CD4-positive, alpha-beta T cell (primary cell): Measurements from ENCODE around the gene ANTXR1. TPM values are rescaled to one million over a fixed set of nuclear protein-coding genes. Genes with fewer than 3 reads are reported as not detected.

ENCODE experiments used
- ATAC-seq: fragments of 200-7000 bp; cut with Tn5 transposase; one replicate; pipeline ENCODE4 v1.10.0; 2022; ENCODE audit warnings: mild to moderate bottlenecking; ENCODE audit not compliant: poor library complexity
- CTCF ChIA-PET: fragments of 350-600 bp; sonication (Branson Sonifier 250); formaldehyde crosslinking; loops from one replicate; lab custom pipeline; 2021; ENCODE audit warnings: antibody characterized with exemption, inconsistent platforms; lab: Charles Lee
- POLR2A ChIA-PET: fragments of 350-600 bp; sonication (Branson Sonifier 250); formaldehyde crosslinking; loops from one replicate; lab custom pipeline; 2021; ENCODE audit warnings: antibody characterized with exemption, inconsistent platforms; lab: Charles Lee
- DNase-seq, 14 experiments: peaks; one replicate each; pipeline ENCODE4 v3.0.0-alpha.2; 2013 to 2020; ENCODE audit warnings: mixed read lengths in 2 of 14
- H3K27ac ChIP-seq, 2 donors: one replicate each; pipeline versions ENCODE4 v1.5.1 to v1.7.0; 2013; ENCODE audit warnings: low read length in 2 of 2, low read depth in 1 of 2, mild to moderate bottlenecking in 1 of 2
- H3K27me3 ChIP-seq, 2 experiments: 1 replicate in 1 of 2; 2 replicates in 1 of 2; pipeline versions ENCODE4 v1.6.1 to v1.7.0; 2013; ENCODE audit warnings: low read length in 2 of 2, control low read depth in 1 of 2, mild to moderate bottlenecking in 1 of 2, moderate library complexity in 1 of 2; ENCODE audit not compliant: insufficient read depth in 2 of 2, control insufficient read depth in 1 of 2
- H3K36me3 ChIP-seq: one replicate; pipeline ENCODE4 v1.6.1; 2013; ENCODE audit warnings: low read length, control low read depth; ENCODE audit not compliant: insufficient read depth
- H3K4me1 ChIP-seq: one replicate; pipeline ENCODE4 v1.6.1; 2013; ENCODE audit warnings: low read length, control low read depth; ENCODE audit not compliant: insufficient read depth
- H3K4me3 ChIP-seq: one replicate; pipeline ENCODE4 v1.5.1; 2013; ENCODE audit warnings: mild to moderate bottlenecking, low read length, moderate library complexity
- H3K9me3 ChIP-seq, 2 experiments: 1 replicate in 1 of 2; 2 replicates in 1 of 2; pipeline versions ENCODE4 v1.6.1 to v1.7.0; 2013; ENCODE audit warnings: low read length in 2 of 2, mild to moderate bottlenecking in 2 of 2, control low read depth in 1 of 2, moderate library complexity in 1 of 2; ENCODE audit not compliant: control insufficient read depth in 1 of 2, insufficient read depth in 1 of 2
- H3K27ac Mint-ChIP-seq: one replicate; pipeline ENCODE4 v1.8.0; 2020; ENCODE audit warnings: mixed read lengths
- H3K27me3 Mint-ChIP-seq: one replicate; pipeline ENCODE4 v1.8.0; 2021; ENCODE audit warnings: mixed read lengths
- H3K36me3 Mint-ChIP-seq: one replicate; pipeline ENCODE4 v1.8.0; 2021; ENCODE audit warnings: low read depth, mixed read lengths
- H3K4me1 Mint-ChIP-seq: one replicate; pipeline ENCODE4 v1.8.0; 2021; ENCODE audit warnings: low read depth, mixed read lengths
- H3K4me3 Mint-ChIP-seq: one replicate; pipeline ENCODE4 v1.8.0; 2020; ENCODE audit warnings: mild to moderate bottlenecking, mixed read lengths
- H3K9me3 Mint-ChIP-seq: one replicate; pipeline ENCODE4 v1.8.0; 2020; ENCODE audit warnings: mixed read lengths
- CTCF ChIP-seq: fragments of 200-600 bp; IDR thresholded peaks from one replicate; pipeline ENCODE4 v1.8.0; 2022; ENCODE audit warnings: antibody characterized with exemption, mild to moderate bottlenecking
- intact Hi-C, 2 experiments: fragments of 100-400 bp; cut with DNase I in 1 of 2; cut with micrococcal nuclease in 1 of 2; formaldehyde crosslinking; loops; one replicate each; pipeline versions ENCODE4 v1.15.1 to v1.9.0; 2023 to 2025; cut with DNase I, micrococcal nuclease
- total RNA-seq, 174 experiments: library from RNA in 2 of 174; stranded (reverse) in 2 of 174; gene quantifications; one replicate each; pipeline ENCODE4 v1.2.3 and lab custom pipeline; 2021 to 2026

ANTXR1 gene
- total RNA-seq, 2 experiments from 2014 or later, result not detected

DNA sequence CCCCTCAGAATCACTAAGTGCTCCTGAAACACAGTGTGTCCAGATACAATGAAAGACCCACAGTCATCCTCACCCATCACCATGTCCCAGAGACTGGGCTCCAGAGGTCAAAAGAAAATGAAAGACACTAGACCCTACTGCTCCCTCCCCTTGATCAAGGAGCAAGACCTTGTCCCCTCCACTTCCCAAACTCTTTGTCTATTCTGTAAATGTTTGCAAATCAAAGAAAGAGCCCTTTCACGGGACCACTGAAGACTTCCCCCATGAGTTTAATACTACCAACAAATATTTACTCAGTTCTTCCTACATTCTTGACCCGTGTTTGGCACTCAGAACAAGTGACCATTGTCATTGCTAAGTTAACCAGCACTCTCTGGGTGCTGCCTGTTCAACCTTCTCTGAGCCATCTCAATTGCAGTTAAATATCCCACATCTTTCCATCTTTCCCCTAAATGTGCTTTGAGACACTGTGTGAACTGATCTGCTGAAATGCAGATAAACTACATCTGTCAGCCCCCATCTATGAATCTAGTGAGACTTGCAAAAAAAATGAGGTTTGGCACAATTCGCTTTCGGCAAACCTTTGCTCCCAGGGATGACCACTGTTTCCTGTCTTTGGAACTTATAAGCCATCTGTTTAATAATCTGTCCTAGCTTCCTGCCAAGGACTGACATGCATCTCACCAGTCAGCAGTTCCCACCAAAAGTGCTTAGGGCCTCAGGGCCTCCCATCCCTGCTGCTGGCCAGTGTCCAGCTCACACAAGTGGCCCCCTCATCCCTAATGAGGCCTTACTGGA, 203.8 kb downstream of the ANTXR1 start:
- Mint-ChIP-seq H3K36me3 (no peaks in the 10 kb centered on the region), H3K4me1 (no peaks in the 10 kb centered on the region), H3K27ac (no peak overlapping the region), H3K4me3 (no peak overlapping the region), H3K9me3 (no peaks in the 10 kb centered on the region), H3K27me3 (peaks cover 11% of the 10 kb centered on the region)
- H3K27ac ChIP-seq, result no peak overlapping the region
- no peak for TF ChIP-seq CTCF
- intact Hi-C loops, result no loop called here
- ChIA-PET POLR2A (no interaction called here), CTCF (no interaction called here)
- no peaks in the 10 kb centered on the region for H3K36me3 ChIP-seq
- H3K9me3 ChIP-seq, result no peaks in the 10 kb centered on the region
- H3K4me3 ChIP-seq, result no peak overlapping the region
- DNase-seq (no peak), ATAC-seq (no peak)
- H3K4me1 ChIP-seq, result no peaks in the 10 kb centered on the region
- no peaks in the 10 kb centered on the region for H3K27me3 ChIP-seq

GRCh38 chr2:69217333-69218080, 204.5 kb downstream of the ANTXR1 start:
- no peak overlapping the region for H3K4me3 ChIP-seq
- POLR2A ChIA-PET, result interaction anchor here (0.6 kb wide), 1 partner anchor 12 kb away, joined by 3 read pairs; no protein-coding TSS in a partner anchor

GRCh38 chr2:69221512-69221911, 208.5 kb downstream of the ANTXR1 start:
- ChIA-PET POLR2A (interaction anchor here (0.7 kb wide), 1 partner anchor 95 kb away, joined by 3 read pairs; no protein-coding TSS in a partner anchor), CTCF (no interaction called here)
- H3K36me3 Mint-ChIP-seq, result no peaks in the 10 kb centered on the region
- H3K27me3 Mint-ChIP-seq, result peaks cover 22% of the 10 kb centered on the region
- ATAC-seq, result no peak
- H3K27ac ChIP-seq, result no peak overlapping the region
- no peaks in the 10 kb centered on the region for H3K4me1 ChIP-seq
- no peaks in the 10 kb centered on the region for H3K36me3 ChIP-seq
- no peak overlapping the region for H3K27ac Mint-ChIP-seq
- H3K9me3 Mint-ChIP-seq, result no peaks in the 10 kb centered on the region
- DNase-seq, result no peak
- H3K4me3 ChIP-seq, result no peak overlapping the region
- intact Hi-C loops, result no loop called here
- H3K9me3 ChIP-seq, result no peaks in the 10 kb centered on the region
- no peaks in the 10 kb centered on the region for H3K4me1 Mint-ChIP-seq
- peaks cover 0 to 7% of the 10 kb centered on the region in 2 experiments for H3K27me3 ChIP-seq
- no peak overlapping the region for H3K4me3 Mint-ChIP-seq
- TF ChIP-seq CTCF, result no peak

More at GRCh38 chr2:69217333-69218080, 204.5 kb downstream of the ANTXR1 start:
- Mint-ChIP-seq H3K4me1 (no peaks in the 10 kb centered on the region), H3K9me3 (no peaks in the 10 kb centered on the region), H3K36me3 (no peaks in the 10 kb centered on the region), H3K4me3 (no peak overlapping the region), H3K27me3 (peaks cover 17% of the 10 kb centered on the region), H3K27ac (no peak overlapping the region)
- intact Hi-C loops, result no loop called here
- CTCF ChIA-PET, result no interaction called here
- no peak for TF ChIP-seq CTCF
- Histone ChIP-seq H3K27ac (no peak overlapping the region), H3K36me3 (no peaks in the 10 kb centered on the region), H3K27me3 (no peaks in the 10 kb centered on the region), H3K9me3 (no peaks in the 10 kb centered on the region), H3K4me1 (no peaks in the 10 kb centered on the region)
- ATAC-seq (no peak), DNase-seq (no peak)
